Smooth muscle cell (in vitro differentiated cells): ENCODE results near the gene C19orf25. TPM values are rescaled to one million over a fixed set of nuclear protein-coding genes. Genes with fewer than 3 reads are reported as not detected.

Source experiments
- DNase-seq: peaks from one replicate; lab custom pipeline; 2025; ENCODE audit not compliant: unreplicated experiment; lab: John Stamatoyannopoulos, UW
- H2AFZ ChIP-seq: fragments of 200-600 bp; sonication (generic); 2 replicates; pipeline ENCODE4 v1.6.0; 2016; ENCODE audit warnings: antibody characterized with exemption, low read depth, mild to moderate bottlenecking
- H3F3A ChIP-seq: fragments of 200-600 bp; sonication (generic); 2 replicates; pipeline ENCODE4 v1.6.0; 2017; ENCODE audit warnings: antibody characterized with exemption, low read depth
- H3K27ac ChIP-seq: fragments of 200-600 bp; sonication (generic); 2 replicates; pipeline ENCODE4 v1.5.1; 2016; ENCODE audit warnings: low read depth, mild to moderate bottlenecking
- H3K27me3 ChIP-seq: fragments of 200-600 bp; sonication (generic); 2 replicates; pipeline ENCODE4 v1.6.1; 2016; ENCODE audit warnings: low read depth, mild to moderate bottlenecking
- H3K36me3 ChIP-seq: fragments of 200-600 bp; sonication (generic); 2 replicates; pipeline ENCODE4 v1.5.1; 2016; ENCODE audit warnings: low read depth
- H3K4me1 ChIP-seq: fragments of 200-600 bp; sonication (generic); 2 replicates; pipeline ENCODE4 v1.5.1; 2016; ENCODE audit warnings: low read depth
- H3K4me2 ChIP-seq: fragments of 200-600 bp; sonication (generic); 2 replicates; pipeline ENCODE4 v1.6.0; 2016; ENCODE audit warnings: mild to moderate bottlenecking
- H3K4me3 ChIP-seq: fragments of 200-600 bp; sonication (generic); 2 replicates; pipeline ENCODE4 v1.5.1; 2016; ENCODE audit warnings: mild to moderate bottlenecking
- H3K79me2 ChIP-seq: fragments of 200-600 bp; sonication (generic); 2 replicates; pipeline ENCODE4 v1.6.0; 2016; ENCODE audit warnings: low read depth, mild to moderate bottlenecking
- H3K9ac ChIP-seq: fragments of 200-600 bp; sonication (generic); 2 replicates; pipeline ENCODE4 v1.6.0; 2016; ENCODE audit warnings: low read depth
- H3K9me3 ChIP-seq: fragments of 200-600 bp; sonication (generic); replicated peaks from 2 replicates; pipeline ENCODE4 v1.5.1; 2016; ENCODE audit warnings: low read depth
- H4K20me1 ChIP-seq: fragments of 200-600 bp; sonication (generic); 2 replicates; pipeline ENCODE4 v1.6.0; 2016; ENCODE audit warnings: low read depth
- WGBS: methylation state at CpG from one replicate; pipeline ENCODE4 v1.1.7; 2016; ENCODE audit warnings: low lambda C conversion rate; 5-methylcytosine and 5-hydroxymethylcytosine counted together
- polyA plus RNA-seq: library from polyadenylated mRNA; unstranded; fragments of >200 nt; fragmentation: Nextera tagmentation; extraction: Ambion mirVana; gene quantifications from 2 replicates; pipeline ENCODE4 v1.2.1, GENCODE V29; 2016
- total RNA-seq: library from RNA; depleted of rRNA; stranded (reverse); fragments of >200 nt; gene quantifications from 2 replicates; pipeline ENCODE4 v1.2.3, GENCODE V29; 2014
- TF ChIP-seq, protein P1 (sequence below): fragments of 200-600 bp; sonication (generic); IDR thresholded peaks from 2 replicates; pipeline ENCODE4 v1.5.1; 2017; ENCODE audit warnings: borderline replicate concordance, mild to moderate bottlenecking, antibody characterized with exemption; ENCODE audit not compliant: insufficient read depth, poor library complexity, severe bottlenecking

Gene C19orf25
- total and polyA plus RNA-seq, 2 experiments from 2014 or later, result 15.2 to 27.9 TPM

DNA sequence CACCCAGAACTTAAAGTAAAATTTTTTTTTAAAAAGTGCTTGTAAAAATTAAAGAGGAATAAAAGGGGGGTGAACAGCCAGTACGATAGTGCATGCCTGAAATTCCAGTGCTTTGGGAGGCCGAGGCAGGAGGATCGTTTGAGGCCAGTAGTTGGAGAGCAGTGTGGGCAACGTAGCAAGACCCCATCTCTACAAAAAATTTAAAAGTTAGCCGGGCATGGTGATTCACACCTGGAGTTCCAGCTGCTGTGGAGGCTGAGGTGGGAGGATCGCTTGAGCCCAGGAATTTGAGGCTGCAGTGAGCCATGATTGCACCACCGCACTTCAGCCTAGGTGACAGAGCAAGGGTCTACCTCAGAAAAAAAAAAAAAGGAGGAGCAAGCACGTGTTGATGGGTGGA lies 26.0 kb upstream of the C19orf25 start:
- peaks cover 7% of the 10 kb centered on the region for H3K27me3 ChIP-seq
- H3F3A ChIP-seq, result peaks cover 14% of the 10 kb centered on the region
- WGBS, result 86% methylated on average over 8 of the region's 8 CpGs
- H3K36me3 ChIP-seq, result no peaks in the 10 kb centered on the region
- H3K4me3 ChIP-seq, result no peak overlapping the region
- no peak overlapping the region for H2AFZ ChIP-seq
- no peaks in the 10 kb centered on the region for H3K9me3 ChIP-seq
- TF ChIP-seq, protein P1, sequence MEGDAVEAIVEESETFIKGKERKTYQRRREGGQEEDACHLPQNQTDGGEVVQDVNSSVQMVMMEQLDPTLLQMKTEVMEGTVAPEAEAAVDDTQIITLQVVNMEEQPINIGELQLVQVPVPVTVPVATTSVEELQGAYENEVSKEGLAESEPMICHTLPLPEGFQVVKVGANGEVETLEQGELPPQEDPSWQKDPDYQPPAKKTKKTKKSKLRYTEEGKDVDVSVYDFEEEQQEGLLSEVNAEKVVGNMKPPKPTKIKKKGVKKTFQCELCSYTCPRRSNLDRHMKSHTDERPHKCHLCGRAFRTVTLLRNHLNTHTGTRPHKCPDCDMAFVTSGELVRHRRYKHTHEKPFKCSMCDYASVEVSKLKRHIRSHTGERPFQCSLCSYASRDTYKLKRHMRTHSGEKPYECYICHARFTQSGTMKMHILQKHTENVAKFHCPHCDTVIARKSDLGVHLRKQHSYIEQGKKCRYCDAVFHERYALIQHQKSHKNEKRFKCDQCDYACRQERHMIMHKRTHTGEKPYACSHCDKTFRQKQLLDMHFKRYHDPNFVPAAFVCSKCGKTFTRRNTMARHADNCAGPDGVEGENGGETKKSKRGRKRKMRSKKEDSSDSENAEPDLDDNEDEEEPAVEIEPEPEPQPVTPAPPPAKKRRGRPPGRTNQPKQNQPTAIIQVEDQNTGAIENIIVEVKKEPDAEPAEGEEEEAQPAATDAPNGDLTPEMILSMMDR, result no peak
- H3K9ac ChIP-seq, result no peak overlapping the region
- H3K4me2 ChIP-seq, result no peak overlapping the region
- H3K4me1 ChIP-seq, result peaks cover 13% of the 10 kb centered on the region
- no peak for DNase-seq
- no peaks in the 10 kb centered on the region for H3K79me2 ChIP-seq
- H4K20me1 ChIP-seq, result no peaks in the 10 kb centered on the region
- H3K27ac ChIP-seq, result no peak overlapping the region

GRCh38 chr19:1503925-1504773 lies 25.1 kb upstream of the C19orf25 start:
- H3K4me1 ChIP-seq, result peaks cover 8% of the 10 kb centered on the region
- H2AFZ ChIP-seq, result no peak overlapping the region
- TF ChIP-seq, protein P1, result no peak
- no peaks in the 10 kb centered on the region for H3K79me2 ChIP-seq
- no peaks in the 10 kb centered on the region for H4K20me1 ChIP-seq
- peaks cover 7% of the 10 kb centered on the region for H3K27me3 ChIP-seq
- no peaks in the 10 kb centered on the region for H3K9me3 ChIP-seq
- no peak overlapping the region for H3K4me3 ChIP-seq
- peaks cover 7% of the 10 kb centered on the region for H3F3A ChIP-seq
- WGBS, result 75% methylated on average over 23 of the region's 23 CpGs
- no peak overlapping the region for H3K9ac ChIP-seq
- no peak for DNase-seq
- H3K36me3 ChIP-seq, result no peaks in the 10 kb centered on the region
- no peak overlapping the region for H3K4me2 ChIP-seq
- H3K27ac ChIP-seq, result no peak overlapping the region

GRCh38 chr19:1503089-1503924 lies 24.3 kb upstream of the C19orf25 start:
- H3F3A ChIP-seq, result peaks cover 2% of the 10 kb centered on the region
- H3K9ac ChIP-seq, result no peak overlapping the region
- H3K4me1 ChIP-seq, result peaks cover 8% of the 10 kb centered on the region
- H3K9me3 ChIP-seq, result no peaks in the 10 kb centered on the region
- no peaks in the 10 kb centered on the region for H4K20me1 ChIP-seq
- peaks cover 7% of the 10 kb centered on the region for H3K27me3 ChIP-seq
- TF ChIP-seq, protein P1, result peak; percentile 71
- no peaks in the 10 kb centered on the region for H3K79me2 ChIP-seq
- peak; percentile 12 for DNase-seq
- H2AFZ ChIP-seq, result no peak overlapping the region
- H3K4me2 ChIP-seq, result peak overlapping the region; percentile 74
- peak overlapping the region; percentile 17 for H3K4me3 ChIP-seq
- 18% methylated on average over 40 of the region's 49 CpGs for WGBS
- H3K27ac ChIP-seq, result no peak overlapping the region
- H3K36me3 ChIP-seq, result no peaks in the 10 kb centered on the region
